Measurements from ENCODE around the gene DPH2. TPM values are rescaled to one million over a fixed set of nuclear protein-coding genes. Genes with fewer than 3 reads are reported as not detected.

Gene DPH2
- total RNA-seq, 4 donors from 2014 or later, result 13.1 to 29.4 (median 17.1) TPM

DNA sequence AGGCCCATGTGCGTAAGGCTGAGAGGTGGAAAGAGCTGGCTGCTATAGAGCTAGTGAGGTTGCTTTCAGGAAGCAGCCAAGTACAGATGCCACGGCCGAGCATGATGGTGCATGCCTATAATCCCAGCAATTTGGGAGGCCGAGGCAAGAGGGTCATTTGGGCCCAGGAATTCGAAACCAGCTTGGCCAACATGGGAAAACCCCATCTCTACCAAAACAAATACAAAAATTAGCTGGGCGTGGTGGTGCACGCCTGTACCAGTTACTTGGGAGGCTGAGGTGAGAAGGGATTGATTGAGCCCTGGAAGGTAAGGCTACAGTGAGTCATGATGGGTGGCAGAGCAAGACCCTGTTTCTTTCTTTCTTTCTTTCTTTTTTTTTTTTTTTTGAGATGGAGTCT, 24.3 kb downstream of the DPH2 start:
- no peak overlapping the region for H3K4me3 ChIP-seq
- in situ Hi-C loops (cut with MboI; ENCODE audit: low pct_ligation_motif_present in 1 of 4, low pct_unique_long_range_greater_than_20kb in 1 of 4, low sequenced_read_pairs in 3 of 4), result loop anchor here in 1 of 4 donors (10.0 kb wide), 1 partner anchor 51 kb away; no protein-coding TSS in a partner anchor
- no peak overlapping the region for H3K27ac ChIP-seq
- 75 to 89% methylated on average over 5 to 7 of the region's 7 CpGs for WGBS, 2 donors (ENCODE audit: low coverage in 1 of 2)
- intact Hi-C loops (cut with DNase I; ENCODE audit: low total_unique reads), result no loop called here
- no peak for TF ChIP-seq POLR2A (IDR thresholded peaks at IDR 0.05)
- no peak for TF ChIP-seq EP300 (IDR thresholded peaks at IDR 0.05; ENCODE audit: low read depth)
- no peak for TF ChIP-seq POLR2AphosphoS5 (IDR thresholded peaks at IDR 0.05)
- TF ChIP-seq, protein P1, sequence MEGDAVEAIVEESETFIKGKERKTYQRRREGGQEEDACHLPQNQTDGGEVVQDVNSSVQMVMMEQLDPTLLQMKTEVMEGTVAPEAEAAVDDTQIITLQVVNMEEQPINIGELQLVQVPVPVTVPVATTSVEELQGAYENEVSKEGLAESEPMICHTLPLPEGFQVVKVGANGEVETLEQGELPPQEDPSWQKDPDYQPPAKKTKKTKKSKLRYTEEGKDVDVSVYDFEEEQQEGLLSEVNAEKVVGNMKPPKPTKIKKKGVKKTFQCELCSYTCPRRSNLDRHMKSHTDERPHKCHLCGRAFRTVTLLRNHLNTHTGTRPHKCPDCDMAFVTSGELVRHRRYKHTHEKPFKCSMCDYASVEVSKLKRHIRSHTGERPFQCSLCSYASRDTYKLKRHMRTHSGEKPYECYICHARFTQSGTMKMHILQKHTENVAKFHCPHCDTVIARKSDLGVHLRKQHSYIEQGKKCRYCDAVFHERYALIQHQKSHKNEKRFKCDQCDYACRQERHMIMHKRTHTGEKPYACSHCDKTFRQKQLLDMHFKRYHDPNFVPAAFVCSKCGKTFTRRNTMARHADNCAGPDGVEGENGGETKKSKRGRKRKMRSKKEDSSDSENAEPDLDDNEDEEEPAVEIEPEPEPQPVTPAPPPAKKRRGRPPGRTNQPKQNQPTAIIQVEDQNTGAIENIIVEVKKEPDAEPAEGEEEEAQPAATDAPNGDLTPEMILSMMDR (IDR thresholded peaks at IDR 0.05), result no peak
- no peaks in the 10 kb centered on the region for H3K27me3 ChIP-seq
- DNase-seq, result no peak
- no peaks in the 10 kb centered on the region for H3K36me3 ChIP-seq
- H3K4me1 ChIP-seq, result peaks cover 5 to 23% (median 17%) of the 10 kb centered on the region in 4 donors
- no peaks in the 10 kb centered on the region for H3K9me3 ChIP-seq

DNA sequence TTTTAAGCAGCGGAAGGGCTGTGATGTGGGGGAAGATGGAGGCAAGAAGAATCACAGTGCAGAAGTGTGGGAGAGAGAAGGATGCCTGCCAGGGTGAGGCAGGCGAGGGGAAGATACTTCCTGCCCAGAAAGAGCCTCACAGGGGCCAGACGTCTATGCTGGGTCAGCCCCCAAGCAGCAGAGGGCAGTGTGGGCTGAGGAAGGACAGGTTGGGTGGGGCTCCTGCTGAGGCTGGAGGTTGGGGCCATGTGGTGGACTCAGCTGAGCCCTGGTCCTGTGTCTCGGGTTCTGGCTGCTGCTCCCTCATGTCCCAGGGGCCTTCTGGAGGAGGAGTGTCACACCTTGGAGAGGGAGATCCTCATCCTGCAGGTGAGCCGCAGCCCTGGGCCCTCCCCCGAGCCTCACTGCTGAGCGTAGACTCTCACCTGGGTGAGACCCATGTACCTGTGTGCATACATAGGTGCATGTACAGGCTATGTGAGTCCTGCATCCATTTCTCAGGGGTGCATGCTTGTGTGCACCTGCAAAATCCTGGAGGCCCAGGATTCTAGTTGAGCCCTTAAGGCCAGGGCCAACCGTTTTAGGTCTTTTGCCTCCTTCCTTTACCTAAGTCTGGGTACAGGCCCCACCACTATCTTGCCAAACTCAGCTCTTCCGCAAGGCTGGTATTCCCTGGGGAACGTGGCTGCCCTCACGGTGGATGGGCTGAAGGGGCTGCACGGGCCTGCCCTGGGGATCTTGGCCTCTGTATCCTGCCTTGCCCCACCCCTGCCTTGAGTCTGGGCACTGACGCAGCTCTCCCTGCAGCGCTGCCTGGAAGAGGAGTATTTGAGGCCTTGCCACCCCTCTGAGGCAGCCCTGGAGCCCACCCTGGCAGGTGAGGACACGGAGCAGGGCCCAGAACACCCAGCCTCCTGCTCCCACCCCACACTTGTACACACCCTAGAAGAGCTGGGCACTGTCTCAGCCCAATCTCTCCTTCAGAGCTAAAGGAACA, 25.3 kb downstream of the DPH2 start:
- in situ Hi-C loops (cut with MboI; ENCODE audit: low pct_ligation_motif_present in 1 of 4, low pct_unique_long_range_greater_than_20kb in 1 of 4, low sequenced_read_pairs in 3 of 4) (loop anchor here in 1 of 4 donors (10.0 kb wide), 1 partner anchor 50 kb away; no protein-coding TSS in a partner anchor), intact Hi-C loops (cut with DNase I; ENCODE audit: low total_unique reads) (no loop called here)
- Histone ChIP-seq H3K27ac (peak overlapping the region in 1 of 4 donors; percentile 33), H3K27me3 (no peaks in the 10 kb centered on the region), H3K36me3 (no peaks in the 10 kb centered on the region), H3K4me3 (no peak overlapping the region), H3K4me1 (peaks cover 5 to 23% (median 17%) of the 10 kb centered on the region in 4 donors), H3K9me3 (no peaks in the 10 kb centered on the region)
- WGBS, 2 donors (ENCODE audit: low coverage in 1 of 2), result 71 to 76% methylated on average over 4 to 15 of the region's 15 CpGs
- DNase-seq, result peak; percentile 37
- TF ChIP-seq EP300 (IDR thresholded peaks at IDR 0.05; ENCODE audit: low read depth) (no peak), POLR2AphosphoS5 (IDR thresholded peaks at IDR 0.05) (no peak)
- TF ChIP-seq, protein P1 (IDR thresholded peaks at IDR 0.05), result peak in 4 of 5 experiments; percentile 13 to 40 (median 32)

DNA sequence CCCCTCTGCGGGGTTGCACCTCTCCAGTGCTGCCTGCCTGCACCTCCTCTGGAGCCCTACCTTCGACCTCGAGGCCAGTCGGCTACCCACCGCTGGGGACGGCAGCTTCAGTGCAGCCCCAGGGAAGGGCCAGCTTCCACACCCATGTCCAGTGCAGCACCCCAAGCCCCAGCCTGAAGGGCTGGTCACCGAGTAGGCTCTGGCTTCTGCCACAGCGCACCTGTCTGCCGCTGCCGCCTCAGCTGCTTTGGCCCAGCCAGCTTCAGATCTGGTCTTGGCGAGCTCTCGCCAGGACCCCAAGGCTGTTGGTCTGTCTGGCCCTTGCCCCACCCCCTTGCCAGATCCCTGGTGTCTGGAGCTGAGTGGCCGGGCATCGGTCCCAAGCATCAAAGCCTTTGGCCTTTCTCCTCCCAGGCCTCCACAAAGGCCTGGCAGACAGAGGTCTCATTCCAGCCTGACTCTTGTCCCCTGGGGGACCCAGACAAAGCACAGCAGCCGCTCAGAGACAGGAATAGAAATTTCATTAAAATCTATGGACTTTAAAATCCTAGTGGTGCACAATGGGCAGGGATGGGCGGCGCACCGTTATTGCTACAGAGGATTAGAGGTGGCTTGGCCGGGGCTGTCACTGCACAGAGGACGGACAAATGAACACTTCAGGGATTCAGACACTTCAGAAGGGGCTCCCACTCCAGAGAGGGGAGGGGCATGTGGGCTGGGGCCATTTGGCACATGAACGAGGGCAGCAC, 26.3 kb downstream of the DPH2 start:
- Histone ChIP-seq H3K36me3 (no peaks in the 10 kb centered on the region), H3K4me3 (no peak overlapping the region), H3K4me1 (peaks cover 0 to 16% (median 8%) of the 10 kb centered on the region in 4 donors), H3K9me3 (no peaks in the 10 kb centered on the region), H3K27me3 (no peaks in the 10 kb centered on the region), H3K27ac (peak overlapping the region in 1 of 4 donors; percentile 68)
- intact Hi-C loops (cut with DNase I; ENCODE audit: low total_unique reads), result no loop called here
- TF ChIP-seq EP300 (IDR thresholded peaks at IDR 0.05; ENCODE audit: low read depth), result no peak
- TF ChIP-seq, protein P1 (IDR thresholded peaks at IDR 0.05), result no peak
- TF ChIP-seq POLR2AphosphoS5 (IDR thresholded peaks at IDR 0.05), result no peak
- no peak for TF ChIP-seq POLR2A (IDR thresholded peaks at IDR 0.05)
- in situ Hi-C loops (cut with MboI; ENCODE audit: low pct_ligation_motif_present in 1 of 4, low pct_unique_long_range_greater_than_20kb in 1 of 4, low sequenced_read_pairs in 3 of 4), result loop anchor here in 1 of 4 donors (10.0 kb wide), 1 partner anchor 49 kb away; no protein-coding TSS in a partner anchor
- WGBS, 2 donors (ENCODE audit: low coverage in 1 of 2), result 80 to 88% methylated on average over 2 to 21 of the region's 21 CpGs
- DNase-seq, result no peak

DNA sequence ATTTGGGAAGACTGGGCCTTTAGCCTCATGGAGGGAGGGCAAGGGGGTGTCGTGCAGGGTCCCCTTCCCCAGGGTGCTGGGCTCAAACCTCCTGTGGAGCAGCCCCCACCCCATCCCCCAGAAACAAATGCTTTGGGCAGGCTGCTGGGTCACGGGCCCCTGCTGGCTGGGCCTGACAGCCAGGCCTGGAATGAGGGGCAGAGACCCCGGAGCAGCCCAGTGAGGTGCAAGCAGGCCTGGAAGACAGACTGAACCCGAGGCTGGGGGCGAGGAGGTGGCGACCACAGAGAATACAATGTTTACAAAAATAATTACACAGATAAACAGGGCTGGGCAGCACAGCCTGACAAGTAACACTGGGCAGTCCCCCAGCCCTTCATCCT, 26.9 kb downstream of the DPH2 start:
- Histone ChIP-seq H3K4me3 (no peak overlapping the region), H3K9me3 (no peaks in the 10 kb centered on the region), H3K27ac (peak overlapping the region in 2 of 4 donors; percentile 37 to 68), H3K4me1 (peaks cover 0 to 16% (median 7%) of the 10 kb centered on the region in 4 donors), H3K27me3 (no peaks in the 10 kb centered on the region), H3K36me3 (no peaks in the 10 kb centered on the region)
- intact Hi-C loops (cut with DNase I; ENCODE audit: low total_unique reads), result no loop called here
- WGBS, 2 donors (ENCODE audit: low coverage in 1 of 2), result 44 to 92% methylated on average over 3 to 6 of the region's 6 CpGs
- no peak for DNase-seq
- in situ Hi-C loops (cut with MboI; ENCODE audit: low pct_ligation_motif_present in 1 of 4, low pct_unique_long_range_greater_than_20kb in 1 of 4, low sequenced_read_pairs in 3 of 4), result loop anchor here in 1 of 4 donors (10.0 kb wide), 1 partner anchor 48 kb away; no protein-coding TSS in a partner anchor
- TF ChIP-seq POLR2AphosphoS5 (IDR thresholded peaks at IDR 0.05), result no peak
- no peak for TF ChIP-seq EP300 (IDR thresholded peaks at IDR 0.05; ENCODE audit: low read depth)
- no peak for TF ChIP-seq POLR2A (IDR thresholded peaks at IDR 0.05)
- TF ChIP-seq, protein P1 (IDR thresholded peaks at IDR 0.05), result no peak

Measured in transverse colon (tissue), 4 donors.